Pancreas (tissue), 10 donors: ENCODE measurements around the gene SPANXD. TPM values are rescaled to one million over a fixed set of nuclear protein-coding genes. Genes with fewer than 3 reads are reported as not detected.

Experiments
- ATAC-seq, 4 donors: fragments of 200-7000 bp; cut with Tn5 transposase; one replicate each; pipeline versions ENCODE4 v1.8.0 to v1.9.1; 2020; ENCODE audit warnings: mild to moderate bottlenecking in 4 of 4, moderate library complexity in 4 of 4
- DNase-seq, 6 donors: peaks; one replicate each; pipeline ENCODE4 v3.0.0-alpha.2; 2020
- FAIRE-seq: peaks from 2 replicates; lab custom pipeline; 2012; peaks lifted over from hg19 to GRCh38; lab: Jason Lieb, UNC
- H3K27ac ChIP-seq, 4 donors: fragments of 200-600 bp; sonication (generic); 1 replicate in 3 of 4; 2 replicates in 1 of 4; pipeline versions ENCODE4 v1.5.0 to v1.8.0; 2020
- H3K27me3 ChIP-seq, 4 donors: fragments of 200-600 bp; one replicate each; pipeline ENCODE4 v1.8.0; 2021
- H3K36me3 ChIP-seq, 3 donors: fragments of 200-600 bp; sonication (generic) in 1 of 3; one replicate each; pipeline versions ENCODE4 v1.5.0 to v1.8.0; 2020 to 2021
- H3K4me1 ChIP-seq, 3 donors: fragments of 200-600 bp; one replicate each; pipeline ENCODE4 v1.8.0; 2021
- H3K4me3 ChIP-seq, 4 donors: fragments of 200-600 bp; sonication (generic) in 2 of 4; one replicate each; pipeline versions ENCODE4 v1.5.0 to v1.8.0; 2020 to 2021
- H3K9me3 ChIP-seq, 4 donors: fragments of 200-600 bp; one replicate each; pipeline ENCODE4 v1.8.0; 2021
- CTCF ChIP-seq, 4 donors: fragments of 200-600 bp; sonication (generic) in 3 of 4; IDR thresholded peaks; one replicate each; pipeline versions ENCODE4 v1.5.0 to v1.8.0; 2021; ENCODE audit warnings: antibody characterized with exemption in 4 of 4
- WGBS, 2 donors: extraction: QIAGEN DNeasy Blood & Tissue Kit; methylation state at CpG; one replicate each; pipeline ENCODE4 v1.1.7; 2013; 5-methylcytosine and 5-hydroxymethylcytosine counted together
- intact Hi-C, 3 donors: fragments of 100-400 bp; cut with DNase I; formaldehyde crosslinking; loops; one replicate each; pipeline versions ENCODE4 v1.11.1 to v1.14.2; 2022
- polyA plus RNA-seq, 2 donors: library from polyadenylated mRNA; stranded (reverse); fragments of 200-250 nt; gene quantifications; one replicate each; pipeline ENCODE4 v1.2.3, GENCODE V29; 2013
- total RNA-seq, 6 donors: library from RNA; stranded (reverse); fragmentation: NEBNext Ultra II Directional in 4 of 6; extraction: Animal tissue kit (Norgen Biotek cat#: 25700) in 4 of 6; gene quantifications; one replicate each; pipeline versions ENCODE4 v1.2.1 to v1.2.4, GENCODE V29; 2021 to 2023
- donor health status: healthy with polysubstance abuse.
- donor health status: DM: no; HTN: no; CAD: no; lungs with moderate emphysema.
- donor health status: DM: no; HTN: no; CAD: no.
- donor health status: control.
- donor health status: control.
- donor health status: Bipolar disorder and iron deficiency.
- donor health status: DM: yes; HTN: yes; CAD: no.
- donor health status: DM: no; HTN: no; CAD: no.
- donor health status: DM: no; HTN: no; CAD: no.
- donor health status: DM: yes; HTN: yes; CAD: no.

The SPANXD gene
- total and polyA plus RNA-seq, 8 donors, result not detected

GRCh38 chrX:141724186-141724585 lies 25.6 kb upstream of the SPANXD start:
- Histone ChIP-seq H3K9me3 (no peaks in the 10 kb centered on the region), H3K36me3 (no peaks in the 10 kb centered on the region), H3K4me1 (no peaks in the 10 kb centered on the region), H3K27ac (no peak overlapping the region), H3K4me3 (no peak overlapping the region), H3K27me3 (no peaks in the 10 kb centered on the region)
- intact Hi-C loops, result no loop called here
- TF ChIP-seq CTCF (IDR thresholded peaks at IDR 0.05), result no peak
- FAIRE-seq (no peak), DNase-seq (no peak), ATAC-seq (no peak)
- 54 to 63% methylated on average over 3 of the region's 3 CpGs for WGBS, 2 donors

GRCh38 chrX:141714680-141715079 lies 16.1 kb upstream of the SPANXD start:
- DNase-seq (no peak), ATAC-seq (no peak), FAIRE-seq (no peak)
- H3K27ac ChIP-seq, result no peak overlapping the region
- intact Hi-C loops, result no loop called here
- H3K4me1 ChIP-seq, result no peaks in the 10 kb centered on the region
- H3K36me3 ChIP-seq, result no peaks in the 10 kb centered on the region
- H3K9me3 ChIP-seq, result no peaks in the 10 kb centered on the region
- TF ChIP-seq CTCF (IDR thresholded peaks at IDR 0.05), result no peak
- no peak overlapping the region for H3K4me3 ChIP-seq
- WGBS, 2 donors, result 51 to 54% methylated on average over 3 of the region's 3 CpGs
- H3K27me3 ChIP-seq, result no peaks in the 10 kb centered on the region

- Histone ChIP-seq H3K27ac (no peak overlapping the region), H3K4me3 (no peak overlapping the region), H3K9me3 (no peaks in the 10 kb centered on the region), H3K36me3 (no peaks in the 10 kb centered on the region), H3K4me1 (no peaks in the 10 kb centered on the region), H3K27me3 (no peaks in the 10 kb centered on the region)
- no peak for TF ChIP-seq CTCF (IDR thresholded peaks at IDR 0.05)
- intact Hi-C loops, result no loop called here
- DNase-seq (no peak), ATAC-seq (no peak), FAIRE-seq (no peak)
- 67 to 69% methylated on average over 4 of the region's 4 CpGs for WGBS, 2 donors
Observed at GRCh38 chrX:141701072-141701471, 2.5 kb upstream of the SPANXD start.

DNA sequence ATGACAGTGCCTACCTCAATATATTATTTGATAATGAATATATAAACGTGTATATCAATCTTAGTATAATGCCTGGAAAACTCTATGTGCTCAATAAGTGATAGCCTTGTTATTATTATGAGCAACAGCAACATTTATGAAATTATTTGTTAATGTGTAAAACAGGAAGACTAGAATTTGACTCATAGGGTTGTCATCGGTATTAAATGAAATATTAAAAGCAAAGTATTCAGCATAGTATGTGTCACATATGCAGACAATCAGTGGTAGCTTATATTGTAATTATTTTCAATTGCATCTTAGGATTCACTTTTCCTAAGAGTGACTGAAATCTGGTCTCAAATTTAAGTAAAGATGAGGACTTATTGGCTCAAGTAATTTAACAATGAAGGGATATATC lies 24.6 kb downstream of the SPANXD start:
- Histone ChIP-seq H3K9me3 (no peaks in the 10 kb centered on the region), H3K36me3 (no peaks in the 10 kb centered on the region), H3K27ac (no peak overlapping the region), H3K4me1 (no peaks in the 10 kb centered on the region), H3K4me3 (no peak overlapping the region), H3K27me3 (no peaks in the 10 kb centered on the region)
- TF ChIP-seq CTCF (IDR thresholded peaks at IDR 0.05), result no peak
- intact Hi-C loops, result no loop called here
- 48 to 51% methylated on average over 2 of the region's 2 CpGs for WGBS, 2 donors
- FAIRE-seq, result no peak
- ATAC-seq, result no peak
- no peak for DNase-seq

GRCh38 chrX:141669689-141670088 lies 28.9 kb downstream of the SPANXD start:
- DNase-seq, result no peak
- FAIRE-seq, result no peak
- no peak for TF ChIP-seq CTCF (IDR thresholded peaks at IDR 0.05)
- Histone ChIP-seq H3K9me3 (no peaks in the 10 kb centered on the region), H3K4me1 (no peaks in the 10 kb centered on the region), H3K4me3 (no peak overlapping the region), H3K27ac (no peak overlapping the region), H3K27me3 (no peaks in the 10 kb centered on the region), H3K36me3 (no peaks in the 10 kb centered on the region)
- WGBS, 2 donors, result 76% methylated on average over 1 of the region's 1 CpG
- no peak for ATAC-seq
- intact Hi-C loops, result no loop called here
